ENCODE results near the gene MARCHF3. TPM values are rescaled to one million over a fixed set of nuclear protein-coding genes. Genes with fewer than 3 reads are reported as not detected.

The MARCHF3 gene
- total RNA-seq, 2 experiments from 2014 or later, result 2.0 to 2.4 TPM

DNA sequence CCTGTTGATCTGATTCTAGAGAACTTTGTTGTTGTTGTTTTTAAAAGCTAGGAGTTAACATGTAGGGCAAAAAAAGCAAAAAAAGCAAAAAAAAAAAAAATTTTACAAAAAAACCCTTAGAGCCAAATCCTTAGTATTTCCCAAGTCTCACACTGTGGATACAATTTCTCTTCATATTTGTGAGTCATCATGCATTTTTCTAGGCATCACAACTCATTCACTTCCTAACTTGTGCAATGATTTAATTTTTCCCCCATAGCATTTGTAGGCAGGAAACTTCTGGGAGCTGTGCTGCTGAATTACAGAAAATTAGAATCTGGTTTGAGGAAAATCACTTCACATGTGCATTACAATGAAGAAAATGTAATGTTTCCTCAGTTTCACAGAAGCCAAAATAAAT lies 91.9 kb downstream of the MARCHF3 start:
- H3K36me3 Mint-ChIP-seq (ENCODE audit: low read depth), result no peaks in the 10 kb centered on the region
- CTCF ChIA-PET, result no interaction called here
- POLR2A ChIA-PET, result interaction anchor here (0.7 kb wide), 1 partner anchor 27 kb away, joined by 3 read pairs; no protein-coding TSS in a partner anchor
- DNase-seq (no peak), ATAC-seq (no peak)
- no peaks in the 10 kb centered on the region for H3K4me1 Mint-ChIP-seq (ENCODE audit: low read depth)
- H3K27ac Mint-ChIP-seq, result no peak overlapping the region
- H3K9me3 Mint-ChIP-seq (ENCODE audit: insufficient read depth), result no peaks in the 10 kb centered on the region
- no peak overlapping the region for H3K4me3 Mint-ChIP-seq
- H3K27me3 Mint-ChIP-seq (ENCODE audit: low read depth), result no peaks in the 10 kb centered on the region

DNA sequence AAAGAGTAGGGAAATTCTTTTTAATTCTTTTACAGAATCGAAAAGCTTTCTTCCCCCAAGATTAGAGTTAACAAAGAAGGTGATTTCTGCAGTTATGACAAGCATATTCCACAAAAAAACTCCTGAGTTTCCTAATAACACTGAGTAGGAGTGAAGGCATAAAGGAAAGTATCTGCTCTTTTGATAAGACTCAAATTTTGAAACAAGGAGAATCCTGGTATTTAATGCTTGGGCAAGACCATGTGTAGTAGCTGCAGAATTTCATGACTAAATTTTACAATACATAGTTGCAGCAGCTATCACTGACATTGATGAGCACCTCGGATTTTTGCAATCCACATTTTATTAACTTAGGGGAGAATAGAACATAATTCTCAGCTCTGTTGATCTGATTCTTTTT lies 92.6 kb downstream of the MARCHF3 start:
- ChIA-PET CTCF (no interaction called here), POLR2A (no interaction called here)
- Mint-ChIP-seq H3K36me3 (ENCODE audit: low read depth) (no peaks in the 10 kb centered on the region), H3K4me1 (ENCODE audit: low read depth) (no peaks in the 10 kb centered on the region), H3K27ac (no peak overlapping the region), H3K27me3 (ENCODE audit: low read depth) (no peaks in the 10 kb centered on the region), H3K4me3 (no peak overlapping the region), H3K9me3 (ENCODE audit: insufficient read depth) (no peaks in the 10 kb centered on the region)
- ATAC-seq (no peak), DNase-seq (no peak)

DNA sequence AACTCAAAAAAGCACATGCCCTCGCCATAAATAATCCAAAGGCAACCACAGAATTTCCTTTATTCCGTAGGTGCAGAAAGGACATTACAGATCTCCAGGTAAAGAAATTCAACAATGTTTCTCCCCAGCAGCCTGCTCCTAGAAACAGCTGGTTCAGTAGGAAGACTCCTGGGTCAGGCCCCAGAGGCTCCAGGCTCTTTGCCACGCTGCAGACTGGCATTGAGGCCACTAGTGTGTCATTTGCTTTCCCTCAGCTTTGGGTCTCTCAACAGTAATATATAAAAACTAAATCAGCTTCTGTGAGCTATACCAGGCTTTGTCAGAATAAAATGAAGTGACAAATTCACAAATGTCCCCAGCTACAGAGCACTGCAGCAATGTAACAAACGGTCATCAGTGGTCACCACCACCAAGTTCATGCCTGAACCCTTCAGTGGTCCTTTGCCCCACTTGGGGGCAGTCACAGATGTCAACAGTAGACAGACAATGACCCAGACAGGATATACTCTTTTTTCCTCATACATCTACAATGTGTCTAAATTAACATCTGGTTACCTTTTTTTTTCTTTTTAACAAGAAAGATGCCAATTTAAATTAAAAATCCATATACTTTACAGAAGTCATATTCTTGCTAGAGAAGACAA lies 93.5 kb downstream of the MARCHF3 start:
- Mint-ChIP-seq H3K4me3 (no peak overlapping the region), H3K36me3 (ENCODE audit: low read depth) (no peaks in the 10 kb centered on the region), H3K4me1 (ENCODE audit: low read depth) (peaks cover 2% of the 10 kb centered on the region), H3K27me3 (ENCODE audit: low read depth) (no peaks in the 10 kb centered on the region), H3K27ac (no peak overlapping the region), H3K9me3 (ENCODE audit: insufficient read depth) (no peaks in the 10 kb centered on the region)
- ChIA-PET POLR2A (no interaction called here), CTCF (no interaction called here)
- DNase-seq (no peak), ATAC-seq (no peak)

DNA sequence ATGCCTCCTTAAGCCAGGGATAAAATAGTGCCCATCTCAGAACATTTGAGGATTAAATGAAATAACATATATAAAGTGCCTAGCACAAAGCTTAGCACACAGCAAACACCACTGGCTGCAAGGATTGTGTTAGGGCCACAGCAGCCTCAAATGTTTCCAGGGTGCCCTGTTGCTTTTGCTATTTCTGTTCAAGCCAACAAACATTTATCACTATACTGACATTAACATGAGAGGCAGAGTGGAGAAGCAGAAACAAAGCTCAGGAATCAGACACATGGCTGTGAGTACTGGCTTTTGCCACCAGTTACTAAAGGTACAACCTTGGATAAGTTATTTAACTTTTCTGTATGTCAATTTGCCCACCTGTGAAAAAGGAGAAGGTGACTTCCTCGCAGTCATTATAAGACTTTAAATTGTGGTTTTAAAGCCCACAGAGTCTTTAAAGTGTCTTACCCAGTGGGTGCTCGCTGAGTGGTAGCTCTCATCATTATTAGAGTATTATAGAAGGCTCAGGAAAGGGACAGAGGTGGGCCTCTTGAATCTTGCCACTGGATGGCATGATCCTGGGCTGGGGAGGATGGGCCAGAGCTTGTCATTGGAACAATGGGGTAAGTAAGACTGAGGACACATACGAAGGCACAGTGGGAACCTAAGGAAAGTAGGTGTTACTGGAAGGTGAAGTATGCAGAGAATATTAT lies 98.2 kb downstream of the MARCHF3 start:
- H3K36me3 Mint-ChIP-seq (ENCODE audit: low read depth), result no peaks in the 10 kb centered on the region
- H3K27me3 Mint-ChIP-seq (ENCODE audit: low read depth), result no peaks in the 10 kb centered on the region
- H3K4me3 Mint-ChIP-seq, result no peak overlapping the region
- ChIA-PET POLR2A (no interaction called here), CTCF (no interaction called here)
- H3K27ac Mint-ChIP-seq, result no peak overlapping the region
- ATAC-seq, result no peak
- H3K4me1 Mint-ChIP-seq (ENCODE audit: low read depth), result peaks cover 2% of the 10 kb centered on the region
- no peaks in the 10 kb centered on the region for H3K9me3 Mint-ChIP-seq (ENCODE audit: insufficient read depth)
- no peak for DNase-seq

DNA sequence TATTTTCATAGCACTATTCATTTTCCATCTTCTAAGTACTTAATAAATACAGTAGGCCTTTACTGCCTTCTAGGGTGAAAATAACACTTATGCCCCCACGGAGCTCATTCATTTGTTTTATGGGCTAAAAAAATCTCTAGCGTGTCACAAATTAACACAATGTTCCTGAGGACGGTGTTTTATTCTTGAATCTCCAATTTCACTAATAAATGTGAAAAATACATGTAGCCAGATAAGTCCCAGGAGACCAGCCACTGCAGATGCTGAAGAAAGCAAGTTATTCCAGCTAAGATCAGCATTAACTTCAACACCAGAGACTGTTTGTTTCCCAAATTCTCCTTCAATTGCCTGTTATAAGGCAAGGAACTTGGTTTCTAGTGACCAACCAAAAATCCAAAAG lies 102.3 kb downstream of the MARCHF3 start:
- POLR2A ChIA-PET, result interaction anchor here (0.8 kb wide), 1 partner anchor 10 kb away, joined by 3 read pairs; no protein-coding TSS in a partner anchor
- H3K27ac Mint-ChIP-seq, result no peak overlapping the region

DNA sequence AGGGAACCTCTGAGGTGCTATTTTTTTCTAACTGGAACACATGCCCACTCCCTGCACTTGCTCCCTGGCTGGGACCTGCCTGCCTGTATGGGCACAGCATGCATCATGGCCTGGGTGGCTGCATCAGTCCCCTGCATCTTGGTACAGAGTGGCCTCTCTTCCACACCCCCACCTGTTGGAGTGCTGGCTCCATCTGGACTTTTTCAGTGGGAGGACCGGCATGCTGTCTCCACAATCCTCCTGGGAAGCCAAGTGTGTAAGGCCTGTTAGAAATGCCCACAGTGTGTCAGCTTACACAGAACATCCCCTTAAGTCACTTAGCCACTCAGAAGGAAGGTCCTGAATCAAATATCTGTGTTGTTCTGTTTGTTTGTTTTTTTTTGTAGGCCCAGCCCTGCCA lies 102.9 kb downstream of the MARCHF3 start:
- H3K4me3 Mint-ChIP-seq, result no peak overlapping the region
- ChIA-PET POLR2A (interaction anchor here (0.8 kb wide), 1 partner anchor 10 kb away, joined by 3 read pairs; no protein-coding TSS in a partner anchor), CTCF (no interaction called here)
- DNase-seq (no peak), ATAC-seq (no peak)
- no peaks in the 10 kb centered on the region for H3K9me3 Mint-ChIP-seq (ENCODE audit: insufficient read depth)
- H3K27me3 Mint-ChIP-seq (ENCODE audit: low read depth), result no peaks in the 10 kb centered on the region
- H3K4me1 Mint-ChIP-seq (ENCODE audit: low read depth), result peaks cover 2% of the 10 kb centered on the region
- H3K27ac Mint-ChIP-seq, result no peak overlapping the region
- H3K36me3 Mint-ChIP-seq (ENCODE audit: low read depth), result no peaks in the 10 kb centered on the region

More for the DNA sequence above, 102.3 kb downstream of the MARCHF3 start:
- ATAC-seq, result no peak
- CTCF ChIA-PET, result no interaction called here
- Mint-ChIP-seq H3K27me3 (ENCODE audit: low read depth) (no peaks in the 10 kb centered on the region), H3K36me3 (ENCODE audit: low read depth) (no peaks in the 10 kb centered on the region), H3K4me3 (no peak overlapping the region), H3K9me3 (ENCODE audit: insufficient read depth) (no peaks in the 10 kb centered on the region), H3K4me1 (ENCODE audit: low read depth) (peaks cover 2% of the 10 kb centered on the region)
- no peak for DNase-seq

DNA sequence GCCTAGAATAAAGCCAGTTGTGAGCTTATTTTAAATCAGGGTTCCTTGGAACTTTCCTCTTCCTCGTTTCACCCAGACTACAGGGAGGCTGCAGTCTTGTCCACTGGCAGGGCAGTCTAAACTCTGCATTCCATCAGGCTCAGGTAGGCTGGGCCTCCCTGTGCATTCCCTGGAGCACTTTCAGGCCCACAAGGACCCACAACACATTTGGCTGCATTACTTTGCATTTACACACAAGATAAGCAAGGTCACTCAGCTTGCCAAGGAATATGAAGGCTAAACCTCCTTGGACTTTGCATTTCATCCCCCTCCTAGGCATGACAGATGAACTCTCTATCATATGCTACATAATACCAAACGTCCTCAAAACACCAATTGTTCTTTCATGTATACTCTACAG lies 104.2 kb downstream of the MARCHF3 start:
- H3K27ac Mint-ChIP-seq, result no peak overlapping the region
- no peaks in the 10 kb centered on the region for H3K36me3 Mint-ChIP-seq (ENCODE audit: low read depth)
- DNase-seq, result no peak
- H3K27me3 Mint-ChIP-seq (ENCODE audit: low read depth), result no peaks in the 10 kb centered on the region
- no peak for ATAC-seq
- ChIA-PET CTCF (interaction anchor here (1.0 kb wide), 1 partner anchor 11 kb away, joined by 4 read pairs; no protein-coding TSS in a partner anchor), POLR2A (no interaction called here)
- H3K4me3 Mint-ChIP-seq, result no peak overlapping the region
- H3K9me3 Mint-ChIP-seq (ENCODE audit: insufficient read depth), result no peaks in the 10 kb centered on the region
- H3K4me1 Mint-ChIP-seq (ENCODE audit: low read depth), result no peaks in the 10 kb centered on the region

DNA sequence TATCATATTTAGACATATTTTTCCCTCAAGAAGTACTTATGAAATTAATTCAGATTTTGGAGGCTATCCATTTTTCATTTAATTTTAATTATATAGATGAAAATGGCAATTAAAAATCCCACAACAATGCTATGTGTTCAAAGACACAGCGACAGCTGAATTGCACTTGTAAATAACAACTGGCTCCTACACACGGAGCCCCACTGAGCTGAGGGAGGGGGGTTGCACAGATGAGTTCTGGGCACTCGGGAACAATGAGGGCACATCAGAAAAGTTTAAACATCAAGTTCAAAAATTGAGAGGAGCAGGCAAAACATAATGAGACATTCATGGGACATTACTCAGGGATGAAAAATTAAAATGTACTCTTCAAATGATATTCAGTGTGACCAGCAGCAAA lies 104.9 kb downstream of the MARCHF3 start:
- POLR2A ChIA-PET, result no interaction called here
- Mint-ChIP-seq H3K4me3 (no peak overlapping the region), H3K27me3 (ENCODE audit: low read depth) (no peaks in the 10 kb centered on the region), H3K9me3 (ENCODE audit: insufficient read depth) (no peaks in the 10 kb centered on the region), H3K27ac (no peak overlapping the region), H3K4me1 (ENCODE audit: low read depth) (no peaks in the 10 kb centered on the region), H3K36me3 (ENCODE audit: low read depth) (no peaks in the 10 kb centered on the region)
- CTCF ChIA-PET, result interaction anchor here (1.0 kb wide), 1 partner anchor 10 kb away, joined by 4 read pairs; no protein-coding TSS in a partner anchor
- no peak for ATAC-seq
- no peak for DNase-seq

DNA sequence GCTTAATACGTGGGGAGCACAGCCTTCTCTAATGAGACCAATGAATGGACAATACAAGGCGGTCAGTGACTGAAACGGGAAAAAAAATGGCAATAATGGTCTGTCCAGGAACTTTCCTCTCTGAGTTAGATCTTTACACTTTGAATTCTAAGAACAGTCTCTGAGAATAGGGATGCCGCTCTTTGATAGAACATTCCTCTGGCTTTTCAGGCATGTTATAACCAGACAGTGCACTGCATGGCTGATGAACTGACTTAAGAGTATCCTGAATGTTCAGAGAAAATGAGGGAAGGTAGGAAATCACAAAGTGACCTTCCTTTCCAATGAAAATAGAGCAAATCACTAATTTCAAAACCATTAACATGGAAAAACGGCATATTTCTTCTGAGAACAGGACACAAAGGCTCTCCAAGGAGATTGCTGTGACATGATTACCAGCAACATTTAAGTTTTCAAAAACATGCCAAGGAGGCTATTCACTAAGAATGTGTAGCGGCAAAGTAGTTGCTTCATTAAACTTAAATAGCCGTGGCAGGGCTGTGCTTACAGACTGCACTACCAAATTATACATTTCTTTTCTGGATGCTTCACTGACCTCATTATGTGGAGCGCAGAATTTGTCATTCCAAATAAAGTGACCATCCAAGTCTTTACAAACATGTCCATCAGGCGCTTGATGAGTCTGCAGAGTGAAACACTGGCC lies 105.9 kb downstream of the MARCHF3 start:
- H3K27me3 Mint-ChIP-seq (ENCODE audit: low read depth), result no peaks in the 10 kb centered on the region
- ATAC-seq, result no peak
- H3K9me3 Mint-ChIP-seq (ENCODE audit: insufficient read depth), result no peaks in the 10 kb centered on the region
- H3K4me3 Mint-ChIP-seq, result no peak overlapping the region
- ChIA-PET POLR2A (no interaction called here), CTCF (no interaction called here)
- no peaks in the 10 kb centered on the region for H3K4me1 Mint-ChIP-seq (ENCODE audit: low read depth)
- DNase-seq, result no peak
- H3K27ac Mint-ChIP-seq, result no peak overlapping the region
- H3K36me3 Mint-ChIP-seq (ENCODE audit: low read depth), result no peaks in the 10 kb centered on the region

DNA sequence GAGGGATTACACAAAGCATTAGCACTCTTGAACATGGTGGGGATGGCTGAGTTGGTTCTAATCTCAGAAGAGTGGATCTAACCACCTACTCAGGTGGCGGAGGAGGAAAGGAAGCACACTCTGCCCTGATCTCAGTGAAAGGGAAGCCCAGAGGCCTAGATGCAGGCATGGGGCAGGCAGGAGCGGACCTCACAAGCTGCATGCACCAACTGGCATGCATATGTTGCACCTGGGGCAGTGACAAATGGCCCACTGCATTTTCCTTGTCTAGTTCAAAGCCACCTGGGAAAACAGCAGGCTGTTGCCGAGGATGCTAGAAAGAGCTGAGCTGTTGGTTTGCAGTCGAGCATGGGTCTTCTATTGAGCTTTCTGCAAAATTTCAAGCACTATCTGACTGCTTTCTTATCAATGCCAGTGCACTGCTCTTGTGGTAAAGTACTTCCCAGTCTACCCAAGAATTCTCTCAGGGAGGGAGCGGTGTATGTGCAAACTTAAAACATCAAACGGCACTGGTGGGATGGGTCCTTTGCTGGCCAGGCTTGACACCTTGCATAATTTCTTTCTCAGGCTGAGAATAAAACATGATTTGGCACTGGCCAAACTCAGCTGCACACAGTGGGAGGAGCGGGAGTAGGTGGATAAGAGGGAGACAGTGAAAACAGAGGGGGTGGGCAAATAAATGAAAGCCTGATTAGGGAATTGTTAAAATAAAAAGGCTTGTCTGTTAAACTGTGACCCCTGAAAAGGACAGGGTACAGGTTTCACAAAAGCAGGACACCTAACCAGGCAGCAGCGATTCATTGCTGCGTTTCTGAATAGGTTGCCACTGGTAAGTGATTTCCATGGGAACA lies 108.9 kb downstream of the MARCHF3 start:
- ChIA-PET POLR2A (no interaction called here), CTCF (no interaction called here)
- Mint-ChIP-seq H3K36me3 (ENCODE audit: low read depth) (no peaks in the 10 kb centered on the region), H3K9me3 (ENCODE audit: insufficient read depth) (no peaks in the 10 kb centered on the region), H3K4me3 (no peak overlapping the region), H3K27me3 (ENCODE audit: low read depth) (no peaks in the 10 kb centered on the region), H3K4me1 (ENCODE audit: low read depth) (no peaks in the 10 kb centered on the region), H3K27ac (no peak overlapping the region)
- DNase-seq, result no peak
- no peak for ATAC-seq

DNA sequence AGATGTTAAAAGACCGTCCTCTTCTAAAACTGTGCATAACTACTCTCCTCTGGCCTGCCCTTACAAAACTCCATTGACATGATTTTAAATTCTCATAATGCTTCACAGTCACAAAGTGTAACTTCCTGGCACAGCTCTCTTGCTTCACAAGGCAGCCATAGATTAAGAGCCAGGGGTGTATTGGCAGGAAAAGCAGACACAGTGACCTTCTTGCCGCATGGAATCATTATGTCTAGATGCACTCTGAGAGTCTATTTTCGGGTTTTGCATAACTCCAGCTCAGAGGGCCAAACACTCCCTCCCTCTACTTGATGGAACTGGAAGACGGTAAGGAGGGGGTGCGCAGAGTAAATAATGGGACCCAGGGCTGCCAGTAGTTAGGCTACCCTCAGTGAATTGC lies 110.1 kb downstream of the MARCHF3 start:
- Mint-ChIP-seq H3K36me3 (ENCODE audit: low read depth) (no peaks in the 10 kb centered on the region), H3K27ac (no peak overlapping the region), H3K4me1 (ENCODE audit: low read depth) (no peaks in the 10 kb centered on the region), H3K4me3 (no peak overlapping the region), H3K9me3 (ENCODE audit: insufficient read depth) (no peaks in the 10 kb centered on the region), H3K27me3 (ENCODE audit: low read depth) (no peaks in the 10 kb centered on the region)
- ATAC-seq (no peak), DNase-seq (no peak)
- ChIA-PET CTCF (no interaction called here), POLR2A (no interaction called here)

DNA sequence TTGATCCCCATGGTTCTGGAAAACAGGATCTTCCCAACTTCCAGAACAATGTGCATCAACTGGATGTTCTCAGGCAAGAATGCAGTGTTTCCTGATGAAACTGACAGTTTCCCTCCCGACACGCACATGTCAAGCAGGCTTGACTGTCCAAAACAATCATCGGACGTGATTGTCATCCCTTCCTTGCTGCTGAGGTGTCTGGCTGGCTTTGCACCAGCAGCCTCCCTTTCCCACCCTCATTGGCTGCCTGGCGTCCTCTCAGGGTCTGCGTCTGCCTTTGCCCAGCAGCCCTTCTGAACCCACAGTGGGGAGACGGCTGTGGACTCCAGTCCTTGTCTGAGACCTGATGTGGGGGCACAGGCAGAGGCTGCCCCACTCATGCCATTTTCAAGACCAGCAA lies 110.8 kb downstream of the MARCHF3 start:
- peaks cover under 1% of the 10 kb centered on the region for H3K36me3 Mint-ChIP-seq (ENCODE audit: low read depth)
- no peaks in the 10 kb centered on the region for H3K9me3 Mint-ChIP-seq (ENCODE audit: insufficient read depth)
- DNase-seq (no peak), ATAC-seq (no peak)
- H3K27ac Mint-ChIP-seq, result no peak overlapping the region
- no peaks in the 10 kb centered on the region for H3K4me1 Mint-ChIP-seq (ENCODE audit: low read depth)
- POLR2A ChIA-PET, result no interaction called here
- CTCF ChIA-PET, result no interaction called here
- no peak overlapping the region for H3K4me3 Mint-ChIP-seq
- no peaks in the 10 kb centered on the region for H3K27me3 Mint-ChIP-seq (ENCODE audit: low read depth)

Measured in activated CD8-positive, alpha-beta T cell treated with anti-CD3 and anti-CD28 coated beads, Interleukin-2, amount 10 ng/mL, durations not matched to agents 7 days and 5 days (primary cell).